T-helper 2 cell (primary cell): ENCODE results near the gene JAML.

Source experiments
- DNase-seq, 5 experiments: peaks; one replicate each; pipeline versions ENCODE4 v3.0.0 to v3.0.0-alpha.2; 2012 to 2022
- total RNA-seq, 2 donors: gene quantifications; one replicate each; lab custom pipeline; 2026; lab: John Stamatoyannopoulos, UW

The JAML gene, protein sequence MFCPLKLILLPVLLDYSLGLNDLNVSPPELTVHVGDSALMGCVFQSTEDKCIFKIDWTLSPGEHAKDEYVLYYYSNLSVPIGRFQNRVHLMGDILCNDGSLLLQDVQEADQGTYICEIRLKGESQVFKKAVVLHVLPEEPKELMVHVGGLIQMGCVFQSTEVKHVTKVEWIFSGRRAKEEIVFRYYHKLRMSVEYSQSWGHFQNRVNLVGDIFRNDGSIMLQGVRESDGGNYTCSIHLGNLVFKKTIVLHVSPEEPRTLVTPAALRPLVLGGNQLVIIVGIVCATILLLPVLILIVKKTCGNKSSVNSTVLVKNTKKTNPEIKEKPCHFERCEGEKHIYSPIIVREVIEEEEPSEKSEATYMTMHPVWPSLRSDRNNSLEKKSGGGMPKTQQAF
- total RNA-seq: 47.7 to 82.4 reads per million in 2 donors

GRCh38 chr11:118224511-118225188 lies at the start of gene JAML:
Gene JAML (minus strand): TSS chr11:118225011. CDS start chr11:118214866, 10,145 bp downstream.
- peak in 4 of 5 experiments; percentile 33 to 96 (median 60) for DNase-seq

DNA sequence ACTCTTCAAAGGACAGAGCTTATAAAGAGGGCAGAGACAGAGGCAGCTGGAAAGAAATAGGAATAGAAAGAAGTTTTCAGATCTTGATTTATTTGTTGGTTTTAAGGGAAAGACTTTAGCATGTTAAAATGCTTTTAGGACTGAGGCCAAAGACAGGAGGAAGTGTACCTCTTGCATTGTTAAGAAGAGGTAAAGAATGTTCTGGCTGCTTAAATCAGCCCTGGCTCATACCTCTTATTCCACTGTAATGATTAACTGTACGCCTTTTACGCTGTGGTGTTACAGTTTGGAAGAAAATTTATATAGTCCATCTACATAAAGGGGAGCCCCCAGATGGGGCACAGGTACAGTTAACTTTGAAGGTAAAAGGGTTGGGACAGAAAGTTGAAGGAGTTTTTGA lies 49.4 kb upstream of the JAML start:
- no peak for DNase-seq

DNA sequence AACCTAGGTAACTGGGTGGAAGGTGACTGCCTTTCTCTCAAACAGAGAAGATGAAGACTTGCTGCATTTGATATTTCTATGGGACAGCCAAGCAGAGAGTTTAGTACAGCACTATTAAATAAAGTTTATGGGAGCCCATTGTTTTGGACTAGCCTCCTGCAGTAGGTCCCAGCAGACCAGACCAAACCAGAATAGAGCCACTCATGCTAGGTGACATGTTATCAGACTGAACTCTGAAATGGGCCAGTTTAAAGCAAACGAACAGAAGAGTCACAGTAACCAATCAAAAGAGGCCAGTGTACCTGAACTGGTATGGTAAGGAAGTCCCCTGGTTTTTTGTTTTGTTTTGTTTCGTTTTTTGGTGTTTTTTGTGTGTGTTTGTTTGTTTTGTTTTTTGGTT lies 47.2 kb upstream of the JAML start:
- DNase-seq: no peak

DNA sequence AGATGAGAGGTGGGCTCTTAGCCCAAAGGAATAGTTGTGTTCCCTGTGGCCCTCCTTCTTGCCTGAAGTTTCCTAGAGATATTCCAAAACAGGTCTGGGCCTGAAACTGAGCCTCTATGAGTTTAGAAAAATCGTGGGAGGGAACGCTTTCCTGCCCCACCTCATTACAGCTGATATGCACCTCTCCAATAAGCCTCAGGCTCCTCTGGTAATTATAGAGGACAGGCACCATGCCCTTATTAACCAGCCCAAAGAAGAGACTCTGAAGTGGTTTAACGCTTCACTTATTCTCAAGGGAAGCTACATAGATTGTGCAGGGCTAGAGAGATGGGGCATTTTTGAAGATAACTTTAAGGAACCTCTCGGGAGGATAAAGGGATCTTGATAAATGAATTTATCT lies 42.7 kb upstream of the JAML start:
- DNase-seq: no peak

- no peak for DNase-seq
Observed at GRCh38 chr11:118265954-118266353, 41.1 kb upstream of the JAML start.

DNA sequence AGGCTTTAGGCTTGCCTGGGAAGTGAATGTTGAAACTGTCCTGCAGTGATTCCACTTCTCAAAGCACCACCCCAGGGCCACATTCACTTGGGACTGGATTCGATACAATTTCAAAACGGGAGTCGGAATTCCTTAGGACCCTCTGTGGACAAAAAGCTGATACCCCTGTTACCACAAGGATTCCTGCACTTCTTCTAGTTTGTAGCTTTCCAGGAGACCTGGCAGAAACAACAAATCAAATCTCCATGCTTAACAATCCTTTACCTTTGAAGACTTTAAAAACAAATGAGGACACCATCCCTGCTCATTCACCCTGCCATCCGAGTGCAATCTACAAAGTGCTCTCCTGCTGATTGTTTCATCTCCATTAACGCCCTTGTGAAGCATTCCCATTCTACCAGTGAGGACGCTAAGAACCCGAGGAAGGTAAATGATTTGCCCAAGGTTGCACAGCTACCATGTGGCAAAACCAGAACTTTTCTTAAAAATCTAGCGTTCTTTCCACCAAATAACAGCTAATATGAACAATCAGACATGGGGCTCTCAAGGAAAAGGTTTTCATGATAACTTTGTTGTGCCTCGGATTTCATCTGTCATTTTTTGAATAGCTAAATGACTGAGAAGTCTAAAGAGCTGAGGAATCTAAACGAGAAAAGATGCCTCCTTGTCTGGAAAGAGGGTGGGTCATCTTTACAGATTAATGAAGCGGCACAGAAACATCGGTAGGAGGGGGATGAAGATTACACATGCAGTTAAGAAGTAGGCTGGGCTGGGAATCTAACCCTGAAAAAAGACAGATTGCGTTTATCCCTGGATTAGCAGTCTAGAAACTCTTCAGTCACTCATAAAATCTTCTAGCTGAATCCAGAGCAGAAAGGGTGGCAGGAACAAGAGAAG lies 40.0 kb upstream of the JAML start:
- no peak for DNase-seq

DNA sequence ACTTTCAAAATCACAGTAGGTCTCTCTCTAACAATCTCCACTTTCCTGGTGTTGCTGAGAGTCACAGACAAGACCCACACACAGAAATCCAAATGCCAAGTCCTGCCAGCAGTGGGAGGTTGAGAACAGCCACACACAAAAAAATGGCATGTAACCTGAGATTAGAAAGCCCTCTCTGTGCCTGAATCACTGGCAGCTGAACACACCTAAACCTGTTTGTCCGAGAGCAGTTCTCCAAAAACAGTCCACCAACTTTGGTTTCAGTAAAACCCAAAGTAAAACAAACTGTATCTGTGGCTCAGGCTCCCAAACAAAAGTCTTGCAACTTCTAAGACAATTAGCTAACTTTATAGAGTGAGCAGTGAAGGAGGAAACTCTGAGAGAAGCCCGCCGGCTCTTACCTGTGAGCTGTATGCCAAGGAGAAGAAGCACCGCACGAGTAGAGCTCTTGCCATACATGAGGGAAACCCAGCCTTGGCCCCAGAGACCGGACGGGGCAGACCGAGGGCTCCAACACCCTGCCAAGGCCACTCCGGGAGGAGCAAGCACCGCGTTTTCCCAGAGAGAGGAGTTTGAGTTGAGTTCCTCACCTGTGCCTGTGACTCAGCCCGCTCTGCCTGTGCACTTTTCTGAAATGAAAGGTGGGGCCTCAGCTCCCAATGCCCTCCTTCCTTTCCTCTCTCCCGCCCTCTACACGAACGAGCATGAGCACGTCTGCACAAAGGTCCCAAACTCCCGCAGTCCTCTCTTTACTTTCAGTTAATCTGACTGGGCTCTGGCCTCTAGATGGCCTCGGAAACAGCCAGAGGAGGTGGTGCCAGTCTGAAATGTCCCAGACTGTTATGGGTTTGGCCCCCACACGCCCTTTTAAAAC lies 39.1 kb upstream of the JAML start, which contains the start of gene MPZL2:
Gene MPZL2, minus strand, starts transcription at position 603 of the 874 bp plus-strand sequence. Its CDS starts 144 bp downstream, at position 459.
- no peak for DNase-seq

GRCh38 chr11:118263112-118263511 lies 38.3 kb upstream of the JAML start:
- DNase-seq: no peak

DNA sequence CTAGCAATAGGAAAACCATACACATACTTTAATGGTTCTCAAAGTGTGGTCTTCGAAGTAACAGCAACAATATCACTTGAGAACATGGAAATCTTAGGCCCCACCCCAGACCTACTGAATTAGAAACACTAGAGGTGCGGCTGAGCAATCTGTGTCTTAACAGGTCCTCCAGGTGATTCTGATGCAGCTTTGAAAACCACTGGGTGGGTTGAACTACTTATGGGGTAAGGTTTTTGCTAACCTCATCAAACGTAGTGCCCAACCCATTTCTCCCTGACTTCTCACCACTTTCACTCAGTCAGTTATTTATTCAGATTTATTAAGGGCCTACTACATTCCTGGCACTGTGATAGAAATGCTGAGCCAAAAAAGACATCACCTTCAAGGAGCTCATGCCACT lies 35.5 kb upstream of the JAML start:
- peak in 1 of 5 experiments; percentile 54 for DNase-seq

GRCh38 chr11:118259138-118259537 lies 34.3 kb upstream of the JAML start:
- DNase-seq: no peak

DNA sequence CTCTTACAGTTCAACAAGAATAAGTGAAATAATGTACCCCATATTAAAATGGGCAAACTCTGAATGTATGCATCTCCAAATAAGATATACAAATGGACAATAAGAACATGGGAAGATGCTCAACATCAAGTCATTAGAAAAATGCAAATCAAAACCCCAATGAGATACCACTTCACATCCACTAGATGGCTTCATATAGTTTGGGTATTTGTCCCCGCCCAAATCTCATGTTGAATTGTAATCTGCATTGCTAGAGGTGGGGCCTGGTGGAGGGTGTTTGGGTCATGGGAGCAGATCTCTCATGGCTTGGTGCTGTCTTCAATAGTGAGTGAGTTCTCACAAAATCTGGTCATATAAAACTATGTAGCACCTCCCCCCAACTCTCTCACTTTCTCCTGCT lies 33.6 kb upstream of the JAML start:
- DNase-seq: peak in 1 of 5 experiments; percentile 57

DNA sequence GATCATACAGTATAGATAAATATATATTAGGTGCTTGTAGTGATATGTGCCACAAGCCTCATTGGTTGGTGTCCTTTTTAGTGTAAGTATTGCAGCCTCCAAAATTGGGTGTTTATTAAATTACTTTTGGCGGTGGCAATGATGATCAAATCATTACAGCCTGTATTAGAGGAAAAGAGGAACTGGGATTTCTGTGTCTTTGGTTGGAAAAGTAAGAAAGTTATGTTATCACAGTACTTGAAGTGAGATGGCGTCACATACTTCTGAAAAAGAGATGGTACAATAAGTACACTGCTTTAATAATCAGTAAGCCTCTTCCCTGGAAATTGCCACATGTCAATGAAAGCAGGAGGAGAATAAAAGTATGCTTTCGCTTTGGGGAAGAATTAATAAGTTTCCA lies 27.9 kb upstream of the JAML start:
- DNase-seq: no peak

DNA sequence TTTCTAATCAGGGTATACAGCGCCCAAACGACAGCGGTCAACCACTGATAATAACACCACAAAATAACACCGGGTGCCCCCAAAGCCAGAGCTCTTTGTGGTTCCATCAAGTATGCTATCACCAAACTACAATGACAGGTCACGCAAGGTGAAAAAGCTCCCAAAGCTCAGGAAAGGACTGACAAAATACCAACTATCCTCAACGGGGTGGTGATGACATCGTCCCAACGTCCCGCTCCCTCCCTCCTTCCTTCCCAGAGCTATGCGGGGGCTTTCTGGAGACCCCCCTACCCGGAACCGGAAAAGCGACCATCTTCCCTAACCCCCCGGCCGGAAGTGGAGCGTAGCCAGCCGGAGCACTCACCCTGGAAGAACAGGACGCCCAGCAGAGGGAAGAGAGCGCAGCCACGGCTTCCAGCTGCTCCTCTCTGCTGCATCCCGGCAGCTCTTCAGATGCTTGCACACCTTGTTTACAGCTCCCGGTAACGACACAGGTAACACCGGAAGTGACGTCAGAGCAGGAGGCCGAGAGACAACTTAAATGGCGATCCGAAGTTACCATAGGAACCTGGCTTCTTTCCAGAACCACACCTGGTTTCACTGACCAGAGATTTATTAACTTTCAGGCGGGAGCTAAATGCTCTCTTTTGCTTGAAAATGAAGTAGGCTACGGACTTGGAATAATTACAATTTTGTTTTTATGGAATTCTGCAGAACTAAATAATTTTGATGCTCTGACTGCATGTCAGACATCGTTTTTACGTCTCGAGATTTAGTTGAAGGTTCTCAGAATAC lies 27.2 kb upstream of the JAML start, which contains the start of gene MPZL3:
Gene MPZL3, minus strand, starts transcription at position 508 of the 795 bp plus-strand sequence. Its CDS starts 71 bp downstream, at position 437.
- DNase-seq: peak; percentile 36 to 93 (median 80)

GRCh38 chr11:118247041-118247440 lies 22.2 kb upstream of the JAML start:
- peak in 1 of 5 experiments; percentile 85 for DNase-seq

DNA sequence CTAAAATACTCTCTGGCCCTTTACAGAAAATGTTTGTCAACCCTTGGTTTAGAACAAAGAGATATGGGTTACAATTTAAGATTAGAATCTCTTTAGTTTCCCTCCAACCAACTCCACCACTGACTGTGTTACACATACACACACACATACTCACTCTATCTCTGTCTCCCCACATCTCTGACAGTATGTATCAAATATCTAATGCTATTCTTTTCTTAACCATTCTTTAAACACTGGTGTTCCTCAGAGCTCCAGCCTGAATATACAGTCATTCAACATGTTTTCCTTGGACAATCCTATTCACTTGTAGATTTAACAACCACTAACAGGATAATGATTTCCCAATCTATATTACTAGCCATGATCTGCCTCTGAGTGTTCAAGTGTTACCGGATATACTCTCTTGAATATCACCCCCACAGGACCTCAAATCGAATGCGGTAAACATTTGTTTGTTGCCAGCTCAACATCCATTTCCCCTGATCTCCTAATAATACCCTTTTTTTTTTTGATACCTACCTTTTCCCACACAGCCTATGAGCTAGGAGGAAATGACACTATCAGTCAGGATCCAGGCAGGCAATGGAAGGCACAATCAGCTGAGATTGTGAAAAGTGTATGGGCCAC lies 21.2 kb upstream of the JAML start:
- peak in 2 of 5 experiments; percentile 29 to 88 for DNase-seq

DNA sequence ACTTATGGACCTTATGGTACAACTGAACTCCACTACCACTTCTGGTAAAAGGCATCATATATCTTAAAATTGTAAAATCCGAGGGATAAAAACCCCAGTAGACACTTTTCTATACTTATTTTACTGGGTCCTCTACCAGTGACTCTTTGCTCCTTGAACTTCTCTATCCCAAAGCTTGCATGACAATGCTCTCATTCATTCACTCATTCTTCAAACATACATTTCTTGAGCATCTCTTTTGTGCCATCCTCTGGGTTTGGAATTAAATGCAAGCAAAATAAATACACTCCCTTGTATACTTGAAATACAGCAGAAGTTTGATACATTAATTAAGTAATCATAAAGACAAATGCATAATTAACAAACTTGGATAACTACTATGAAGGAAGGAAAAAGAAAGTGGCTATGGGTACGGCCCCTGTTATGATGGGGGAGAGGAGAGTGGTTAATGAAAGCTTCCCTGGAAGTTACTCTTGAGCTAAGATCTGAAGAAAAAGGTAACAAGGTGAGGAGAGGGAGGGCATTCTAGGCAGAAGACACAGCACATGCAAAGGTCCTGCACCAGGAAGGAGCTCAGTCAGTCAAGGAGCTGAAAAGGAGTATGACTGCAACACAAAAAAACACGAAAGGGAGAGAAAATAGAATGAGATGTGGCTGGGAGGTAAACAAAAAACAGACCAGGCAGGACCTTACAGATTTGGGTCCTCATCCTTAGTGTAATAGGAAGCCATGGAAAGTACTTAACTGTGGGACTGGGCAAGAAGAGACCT lies 19.4 kb upstream of the JAML start:
- DNase-seq: no peak

DNA sequence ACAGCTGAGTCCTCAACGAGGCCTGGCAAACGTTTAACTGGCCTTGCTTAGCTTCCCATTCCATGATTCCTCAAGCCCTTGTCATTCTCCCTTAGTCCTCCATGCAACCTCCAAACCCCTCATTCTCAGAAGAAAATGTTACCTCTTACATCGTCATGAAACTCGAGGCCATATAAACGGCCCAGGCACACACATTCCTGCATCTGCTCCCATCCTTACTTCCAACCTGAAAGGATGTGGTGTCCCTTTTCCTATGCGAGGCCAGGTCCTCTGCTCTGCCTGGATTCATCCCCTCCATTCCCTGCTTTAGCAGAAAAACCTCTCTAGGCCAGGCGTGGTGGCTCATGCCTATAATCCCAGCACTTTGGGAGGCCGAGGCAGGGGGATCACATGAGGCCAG lies 18.4 kb upstream of the JAML start:
- DNase-seq: no peak

DNA sequence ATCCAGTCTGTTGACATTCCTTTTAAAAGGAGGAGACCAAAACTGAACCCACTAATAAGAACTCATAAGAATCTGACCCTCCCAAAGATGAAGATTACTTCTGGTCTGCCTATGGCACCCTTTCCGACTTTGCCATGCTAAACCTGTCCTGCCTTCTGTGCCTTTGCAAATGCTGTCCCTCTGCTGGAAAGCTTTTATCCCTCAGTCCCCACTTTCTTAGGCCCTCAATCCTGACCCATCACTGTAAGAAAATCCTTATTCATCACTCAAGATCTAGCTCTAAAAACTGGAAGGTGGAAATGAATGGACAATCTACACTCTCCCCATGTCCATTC lies 16.9 kb upstream of the JAML start:
- no peak for DNase-seq

- peak in 4 of 5 experiments; percentile 19 to 96 (median 56) for DNase-seq
Observed at GRCh38 chr11:118240999-118241763, 16.4 kb upstream of the JAML start.
